IPS-18c (cell line): ENCODE data around the gene GOLGA8A.
"Not testable (repeated sequence)": the region's sequence is repeated elsewhere in the genome, so short reads cannot be mapped to it uniquely, and the experiment has no call there.

Experiments
- H3K4me3 ChIP-seq: 2 replicates; pipeline ENCODE4 v1.7.0; 2013; ENCODE audit warnings: low read depth, mild to moderate bottlenecking, low read length, moderate library complexity; ENCODE audit not compliant: insufficient read depth
- H3K9me3 ChIP-seq: one replicate; pipeline ENCODE4 v1.6.1; 2013; ENCODE audit warnings: mild to moderate bottlenecking, low read length, moderate library complexity; ENCODE audit not compliant: control insufficient read depth, insufficient read depth

GOLGA8A gene

GRCh38 chr15:34430642-34431041, 7.0 kb downstream of the GOLGA8A start:
- not testable (repeated sequence) for H3K9me3 ChIP-seq, H3K4me3 ChIP-seq

GRCh38 chr15:34423425-34424090, 14.1 kb downstream of the GOLGA8A start:
- H3K4me3 ChIP-seq, H3K9me3 ChIP-seq: not testable (repeated sequence)

- not testable (repeated sequence) for H3K9me3 ChIP-seq, H3K4me3 ChIP-seq
Observed at GRCh38 chr15:34420953-34421352, 16.7 kb downstream of the GOLGA8A start.

- not testable (repeated sequence) for H3K9me3 ChIP-seq
Observed at GRCh38 chr15:34418435-34418834, 19.2 kb downstream of the GOLGA8A start.

GRCh38 chr15:34409511-34409910, 28.1 kb downstream of the GOLGA8A start:
- not testable (repeated sequence) for H3K4me3 ChIP-seq, H3K9me3 ChIP-seq

More at GRCh38 chr15:34418435-34418834, 19.2 kb downstream of the GOLGA8A start:
- H3K4me3 ChIP-seq: not testable (repeated sequence)

GRCh38 chr15:34408973-34409372, 28.6 kb downstream of the GOLGA8A start:
- not testable (repeated sequence) for H3K4me3 ChIP-seq, H3K9me3 ChIP-seq

- not testable (repeated sequence) for H3K4me3 ChIP-seq, H3K9me3 ChIP-seq
Observed at GRCh38 chr15:34403899-34404298, 33.7 kb downstream of the GOLGA8A start.

GRCh38 chr15:34403160-34403598, 34.4 kb downstream of the GOLGA8A start:
- H3K4me3 ChIP-seq, H3K9me3 ChIP-seq: not testable (repeated sequence)

GRCh38 chr15:34397637-34398259, 39.9 kb downstream of the GOLGA8A start:
- H3K4me3 ChIP-seq, H3K9me3 ChIP-seq: not testable (repeated sequence)

GRCh38 chr15:34392981-34393380, 44.6 kb downstream of the GOLGA8A start:
- H3K4me3 ChIP-seq, H3K9me3 ChIP-seq: not testable (repeated sequence)

GRCh38 chr15:34389594-34390086, 48.0 kb downstream of the GOLGA8A start:
- H3K9me3 ChIP-seq, H3K4me3 ChIP-seq: not testable (repeated sequence)
